K562 (cell line): ENCODE data around the gene CCR9. TPM values are rescaled to one million over a fixed set of nuclear protein-coding genes. Genes with fewer than 3 reads are reported as not detected.

ENCODE experiments used
- ATAC-seq: fragments of 200-7000 bp; cut with Tn5 transposase; 3 replicates; pipeline ENCODE4 v1.9.1; 2020; ENCODE audit warnings: moderate library complexity
- BruUV-seq: library from RNA; stranded (reverse); fragments of 400-500 nt; replicated peaks from 2 replicates; lab custom pipeline; 2021; lab: Mats Ljungman, UMichigan
- CTCF ChIA-PET: fragments of 300-600 bp; formaldehyde crosslinking; extraction: SDS; loops from one replicate; lab custom pipeline; 2021; ENCODE audit warnings: low intra/inter-chr PET ratio; lab: Yijun Ruan, JAX
- POLR2A ChIA-PET: fragments of 300-600, 350-650 bp; sonication (Branson Sonifier 250); formaldehyde crosslinking; extraction: SDS; loops from one replicate; lab custom pipeline; 2021; ENCODE audit warnings: antibody characterized with exemption, inconsistent platforms; lab: Yijun Ruan, JAX
- DNase-seq, 4 experiments: peaks; one replicate each; pipeline versions ENCODE4 v3.0.0 to v3.0.0-alpha.2; 2011 to 2018; ENCODE audit warnings: low spot score in 3 of 4, mixed read lengths in 3 of 4; ENCODE audit errors: extremely low read depth in 1 of 4
- FAIRE-seq: peaks from 2 replicates; lab custom pipeline; 2011; peaks lifted over from hg19 to GRCh38; lab: Jason Lieb, UNC
- H2AFZ ChIP-seq: 2 replicates; pipeline ENCODE4 v1.6.0; 2011; ENCODE audit warnings: low read depth, low read length, control low read depth, inconsistent platforms
- H3K27ac ChIP-seq: fragments of 200-600 bp; 3 replicates; pipeline ENCODE4 v1.8.0; 2011; ENCODE audit warnings: low read depth, mild to moderate bottlenecking, control low read depth, inconsistent platforms, low read length, moderate library complexity, mixed read lengths; ENCODE audit errors: extremely low read depth
- H3K27me3 ChIP-seq, 2 experiments: fragments of 300-600 bp in 1 of 2; 2 replicates in 1 of 2; 3 replicates in 1 of 2; pipeline versions ENCODE4 v1.6.0 to v1.8.0; 2011; ENCODE audit warnings: inconsistent platforms in 2 of 2, low read length in 2 of 2, mild to moderate bottlenecking in 1 of 2, mixed read lengths in 1 of 2, moderate library complexity in 1 of 2; ENCODE audit not compliant: control insufficient read depth in 2 of 2, insufficient read depth in 2 of 2
- H3K36me3 ChIP-seq: fragments of 300-600 bp; 3 replicates; pipeline ENCODE4 v1.8.0; 2011; ENCODE audit warnings: mild to moderate bottlenecking, low read length, inconsistent platforms; ENCODE audit not compliant: control insufficient read depth, insufficient read depth
- H3K4me1 ChIP-seq, 2 experiments: fragments of 200-600 bp in 1 of 2; replicated peaks in 1 of 2; 2 replicates in 1 of 2; 3 replicates in 1 of 2; pipeline versions ENCODE4 v1.5.1 to v1.8.0; 2011; ENCODE audit warnings: inconsistent platforms in 2 of 2, low read length in 2 of 2, mild to moderate bottlenecking in 1 of 2, mixed read lengths in 1 of 2, moderate library complexity in 1 of 2; ENCODE audit not compliant: control insufficient read depth in 2 of 2, insufficient read depth in 2 of 2
- H3K4me2 ChIP-seq: 2 replicates; pipeline ENCODE4 v1.6.1; 2011; ENCODE audit warnings: low read length, control low read depth, inconsistent platforms, mixed read lengths; ENCODE audit not compliant: insufficient read depth
- H3K4me3 ChIP-seq: fragments of 200-600 bp; sonication (generic), shearing (Covaris generic); 2 replicates; pipeline ENCODE4 v1.5.1; 2016; ENCODE audit warnings: control low read depth, inconsistent platforms
- H3K79me2 ChIP-seq: fragments of 200-600 bp; 3 replicates; pipeline ENCODE4 v1.8.0; 2011; ENCODE audit warnings: low read length, inconsistent platforms; ENCODE audit not compliant: control insufficient read depth, insufficient read depth
- H3K9ac ChIP-seq, 2 experiments: 2 replicates each; pipeline versions ENCODE4 v1.6.0 to v1.6.1; 2011; ENCODE audit warnings: low read depth in 2 of 2, low read length in 2 of 2, control low read depth in 1 of 2, inconsistent platforms in 1 of 2, mild to moderate bottlenecking in 1 of 2, mixed read lengths in 1 of 2; ENCODE audit not compliant: insufficient read depth in 1 of 2
- H3K9me1 ChIP-seq: one replicate; pipeline ENCODE4 v1.6.0; 2011; ENCODE audit warnings: inconsistent platforms, mild to moderate bottlenecking, low read length, moderate library complexity; ENCODE audit not compliant: control insufficient read depth, insufficient read depth
- H3K9me3 ChIP-seq: replicated peaks from 2 replicates; pipeline ENCODE4 v1.5.1; 2011; ENCODE audit warnings: low read depth, low read length, inconsistent platforms; ENCODE audit not compliant: control insufficient read depth, insufficient read depth
- H4K20me1 ChIP-seq: replicated peaks from 2 replicates; pipeline ENCODE4 v1.6.1; 2011; ENCODE audit warnings: low read length, inconsistent platforms, mixed read lengths; ENCODE audit not compliant: control insufficient read depth, insufficient read depth
- BMI1 ChIP-seq: fragments of 150-350 bp; IDR thresholded peaks from 2 replicates; pipeline ENCODE4 v1.6.1; 2014; ENCODE audit warnings: low read length
- C11orf30 ChIP-seq: fragments of 450-650 bp; IDR thresholded peaks from 2 replicates; pipeline ENCODE4 v1.6.1; 2016; ENCODE audit warnings: low read depth, mild to moderate bottlenecking
- CREB3 ChIP-seq: fragments of 450-650 bp; conservative IDR thresholded peaks from 2 replicates; pipeline ENCODE4 v1.6.1; 2016; ENCODE audit warnings: missing genetic modification characterization, low read depth, mild to moderate bottlenecking, missing compliant biosample characterization, moderate library complexity
- E2F3 ChIP-seq: fragments of 250-450 bp; sonication (Bioruptor Pico); IDR thresholded peaks from 2 replicates; pipeline ENCODE4 v1.4.0; 2020; ENCODE audit warnings: mild to moderate bottlenecking
- FOXA3 ChIP-seq, 2 experiments: fragments of 450-650 bp in 1 of 2; sonication (generic) in 1 of 2; formaldehyde crosslinking; IDR thresholded peaks in 1 of 2; conservative IDR thresholded peaks in 1 of 2; 2 replicates each; pipeline versions ENCODE4 v1.4.0 to v1.8.0; 2020 to 2022; ENCODE audit warnings: mild to moderate bottlenecking in 2 of 2, missing genetic modification reagents in 1 of 2
- HNRNPK ChIP-seq: fragments of 200-400 bp; formaldehyde crosslinking; IDR thresholded peaks from one replicate; pipeline ENCODE4 v1.6.1; 2018; ENCODE audit warnings: mild to moderate bottlenecking, low read depth, low read length; ENCODE audit not compliant: poor library complexity, severe bottlenecking
- MEIS2 ChIP-seq: fragments of 450-650 bp; IDR thresholded peaks from 2 replicates; pipeline ENCODE4 v1.6.1; 2014; ENCODE audit warnings: mild to moderate bottlenecking; ENCODE audit not compliant: partially characterized antibody
- NFE2 ChIP-seq: IDR thresholded peaks from 2 replicates; pipeline ENCODE4 v1.6.1; 2014; ENCODE audit warnings: antibody characterized with exemption, low read depth
- NFIC ChIP-seq: fragments of 450-650 bp; IDR thresholded peaks from 2 replicates; pipeline ENCODE4 v1.6.1; 2017; ENCODE audit warnings: mild to moderate bottlenecking, inconsistent platforms
- NR1H2 ChIP-seq: sonication (generic); formaldehyde crosslinking; IDR thresholded peaks from 2 replicates; pipeline ENCODE4 v1.4.0; 2020; ENCODE audit warnings: mild to moderate bottlenecking, missing genetic modification reagents
- OTX1 ChIP-seq: fragments of 450-650 bp; formaldehyde crosslinking; IDR thresholded peaks from 2 replicates; pipeline ENCODE4 v1.4.0; 2022; ENCODE audit warnings: mild to moderate bottlenecking
- SLC30A9 ChIP-seq: fragments of 250-450 bp; sonication (Bioruptor Pico); IDR thresholded peaks from 2 replicates; pipeline ENCODE4 v1.8.0; 2022; ENCODE audit warnings: mild to moderate bottlenecking, moderate library complexity
- SNIP1 ChIP-seq: fragments of 450-650 bp; IDR thresholded peaks from 2 replicates; pipeline ENCODE4 v1.7.1; 2017; ENCODE audit warnings: low read depth, mild to moderate bottlenecking
- THRAP3 ChIP-seq: fragments of 450-650 bp; IDR thresholded peaks from 2 replicates; pipeline ENCODE4 v1.6.1; 2016; ENCODE audit warnings: mild to moderate bottlenecking, inconsistent platforms, borderline replicate concordance
- ZNF239 ChIP-seq: fragments of 250-450 bp; sonication (Bioruptor Pico); IDR thresholded peaks from 2 replicates; pipeline ENCODE4 v1.4.0; 2020; ENCODE audit warnings: mild to moderate bottlenecking
- WGBS: fragments of 100-300 bp; shearing (Covaris generic); methylation state at CpG from one replicate; pipeline ENCODE4 v1.1.6; 2016; ENCODE audit warnings: low coverage, mixed read lengths; ENCODE audit not compliant: insufficient coverage; ENCODE audit errors: missing lambda C conversion rate; 5-methylcytosine and 5-hydroxymethylcytosine counted together
- in situ Hi-C: fragments of 300-500 bp; cut with MboI; formaldehyde crosslinking; loops from 4 replicates; pipeline ENCODE4 v1.15.0; 2018; ENCODE audit warnings: inconsistent platforms, mixed read lengths
- intact Hi-C: fragments of 100-400 bp; cut with micrococcal nuclease; formaldehyde crosslinking; loops from 2 replicates; pipeline ENCODE4 v1.14.2; 2022
- polyA plus RNA-seq, 8 experiments: library from polyadenylated mRNA; depleted of rRNA in 4 of 8; stranded (reverse) in 5 of 8; unstranded in 3 of 8; fragments of >200 nt; fragmentation: Nextera tagmentation in 2 of 8; fragmentation: Illumina TruSeq in 1 of 8; extraction: Ambion mirVana in 2 of 8; extraction: Trizol in 1 of 8; gene quantifications; 2 replicates each; pipeline versions ENCODE4 v1.2.1 to v1.2.3, GENCODE V29; 2011 to 2014; ENCODE audit warnings: inconsistent platforms in 1 of 8, missing spikeins in 1 of 8
- total RNA-seq, 7 experiments: library from RNA; depleted of rRNA in 6 of 7; stranded (reverse); fragments of >200 nt in 6 of 7; fragmentation: Illumina TruSeq in 2 of 7; extraction: Trizol in 2 of 7; gene quantifications; 2 replicates each; pipeline versions ENCODE4 v1.2.1 to v1.2.3, GENCODE V29; 2011 to 2021; ENCODE audit warnings: low replicate concordance in 1 of 7

Gene CCR9
- total and polyA plus RNA-seq, 9 of the 15 experiments (the other 6 are each of a cell fraction or from before 2014, with no cell fraction given), result not detected

GRCh38 chr3:45895686-45896468 lies 9.5 kb downstream of the CCR9 start:
- Histone ChIP-seq H3K4me2 (no peak overlapping the region), H3K9me3 (no peaks in the 10 kb centered on the region), H3K9ac (no peak overlapping the region), H3K36me3 (no peaks in the 10 kb centered on the region), H3K4me3 (no peak overlapping the region), H2AFZ (no peak overlapping the region), H3K9me1 (no peaks in the 10 kb centered on the region), H4K20me1 (no peaks in the 10 kb centered on the region), H3K27me3 (peaks cover 26 to 38% of the 10 kb centered on the region in 2 experiments), H3K4me1 (no peaks in the 10 kb centered on the region; a peak in 1 of 5 replicates), H3K27ac (no peak overlapping the region), H3K79me2 (no peaks in the 10 kb centered on the region)
- ATAC-seq, result no peak
- TF ChIP-seq OTX1 (CRISPR knock-in tag), result no peak
- peak; percentile 69 for TF ChIP-seq NFIC
- CTCF ChIA-PET, result no interaction called here
- in situ Hi-C loops, result no loop called here
- intact Hi-C loops, result no loop called here
- no TSS peak for BruUV-seq
- FAIRE-seq, result no peak
- POLR2A ChIA-PET, result no interaction called here
- no peak for DNase-seq
- 8% methylated on average over 5 of the region's 5 CpGs for WGBS

DNA sequence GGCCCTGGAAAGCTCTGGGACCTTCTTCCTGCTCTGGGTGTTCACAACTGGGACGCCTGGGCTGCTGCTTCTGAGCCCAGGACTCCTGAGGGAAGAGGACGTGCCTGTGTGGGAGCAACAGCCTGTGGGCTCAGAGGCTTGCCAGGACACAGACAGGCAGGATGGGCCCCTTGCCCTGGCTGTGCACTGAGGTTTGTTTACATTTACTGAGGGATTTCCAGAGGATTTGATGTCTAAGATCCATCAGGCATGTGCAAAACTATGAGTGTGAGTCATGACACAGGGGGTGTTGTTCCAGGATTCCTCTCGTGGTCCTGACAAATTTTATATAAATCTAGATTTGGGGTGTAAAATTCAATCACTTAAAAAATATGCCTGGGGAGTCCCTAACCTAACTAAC lies 10.6 kb downstream of the CCR9 start:
- CTCF ChIA-PET, result no interaction called here
- FAIRE-seq, result no peak

More for the DNA sequence above, 10.6 kb downstream of the CCR9 start:
- no peak for TF ChIP-seq NFE2
- TF ChIP-seq NR1H2 (CRISPR knock-in tag), result no peak
- TF ChIP-seq BMI1, result no peak
- TF ChIP-seq THRAP3, result no peak
- no peak for TF ChIP-seq C11orf30
- no peak for TF ChIP-seq FOXA3 (CRISPR knock-in tag; conservative IDR thresholded peaks at IDR 0.05 in 1 of 2, IDR thresholded peaks at IDR 0.05 in 1 of 2)
- no peak for TF ChIP-seq CREB3 (tag)
- TF ChIP-seq SLC30A9 (CRISPR knock-in tag), result no peak
- no peak for TF ChIP-seq E2F3 (CRISPR knock-in tag)
- no peak for TF ChIP-seq HNRNPK
- no peak for TF ChIP-seq SNIP1
- no peak for TF ChIP-seq ZNF239
- no peak for TF ChIP-seq MEIS2
- TF ChIP-seq, all 486 proteins: peak for 0
- no peak overlapping the region for H3K4me3 ChIP-seq
- no peak overlapping the region for H3K9ac ChIP-seq
- no peaks in the 10 kb centered on the region for H3K9me1 ChIP-seq
- WGBS, result 3% methylated on average over 3 of the region's 3 CpGs
- peaks cover 36 to 49% of the 10 kb centered on the region in 2 experiments for H3K27me3 ChIP-seq
- H3K9me3 ChIP-seq, result no peaks in the 10 kb centered on the region
- H3K36me3 ChIP-seq, result no peaks in the 10 kb centered on the region
- no peaks in the 10 kb centered on the region; a peak in 1 of 5 replicates for H3K4me1 ChIP-seq
- no peaks in the 10 kb centered on the region for H4K20me1 ChIP-seq
- H3K4me2 ChIP-seq, result no peak overlapping the region
- H3K27ac ChIP-seq, result no peak overlapping the region
- H2AFZ ChIP-seq, result no peak overlapping the region
- DNase-seq (no peak), ATAC-seq (no peak)
- in situ Hi-C loops, result no loop called here
- POLR2A ChIA-PET, result interaction anchor here (1.3 kb wide), 1 partner anchor 11 kb away, joined by 3 read pairs; no protein-coding TSS in a partner anchor
- H3K79me2 ChIP-seq, result no peaks in the 10 kb centered on the region
- intact Hi-C loops, result no loop called here
- no TSS peak for BruUV-seq
